PC-3 (cell line): ENCODE measurements around the gene YIF1B. TPM values are rescaled to one million over a fixed set of nuclear protein-coding genes. Genes with fewer than 3 reads are reported as not detected.

ENCODE experiments used
- ATAC-seq: fragments of 200-7000 bp; cut with Tn5 transposase; 2 replicates; pipeline ENCODE4 v1.9.1; 2020; ENCODE audit warnings: mild to moderate bottlenecking, moderate library complexity
- BruUV-seq: library from RNA; stranded (reverse); fragments of 400-500 nt; replicated peaks from 2 replicates; lab custom pipeline; 2021; lab: Mats Ljungman, UMichigan
- CTCF ChIA-PET: fragments of 300-600 bp; sonication (Branson Sonifier 250); formaldehyde crosslinking; loops from one replicate; lab custom pipeline; 2022; ENCODE audit warnings: antibody characterized with exemption; lab: Charles Lee
- POLR2A ChIA-PET: fragments of 300-600 bp; sonication (Branson Sonifier 250); formaldehyde crosslinking; loops from one replicate; lab custom pipeline; 2022; ENCODE audit warnings: antibody characterized with exemption; ENCODE audit not compliant: unreplicated experiment; lab: Charles Lee
- DNase-seq: peaks from one replicate; pipeline ENCODE4 v3.0.0-alpha.2; 2015
- H2AFZ ChIP-seq: fragments of 300-600 bp; sonication (generic); 2 replicates; pipeline ENCODE4 v1.6.0; 2016; ENCODE audit warnings: antibody characterized with exemption, low read length
- H3F3A ChIP-seq: fragments of 300-600 bp; sonication (generic); one replicate; pipeline ENCODE4 v1.6.0; 2017; ENCODE audit warnings: antibody characterized with exemption, low read length, control low read depth, mild to moderate bottlenecking; ENCODE audit not compliant: unreplicated experiment
- H3K27ac ChIP-seq: fragments of 300-600 bp; sonication (generic); 2 replicates; pipeline ENCODE4 v1.5.1; 2016; ENCODE audit warnings: mild to moderate bottlenecking, low read length
- H3K27me3 ChIP-seq: fragments of 300-600 bp; sonication (generic); 2 replicates; pipeline ENCODE4 v1.6.1; 2016; ENCODE audit warnings: low read length, mixed read lengths
- H3K36me3 ChIP-seq: fragments of 300-600 bp; sonication (generic); 2 replicates; pipeline ENCODE4 v1.6.1; 2016; ENCODE audit warnings: low read depth, mixed run types, low read length, mixed read lengths
- H3K4me1 ChIP-seq: fragments of 300-600 bp; sonication (generic); 2 replicates; pipeline ENCODE4 v1.5.1; 2016; ENCODE audit warnings: low read length; ENCODE audit not compliant: insufficient read depth
- H3K4me2 ChIP-seq: fragments of 300-600 bp; sonication (generic); 2 replicates; pipeline ENCODE4 v1.6.0; 2016; ENCODE audit warnings: low read length
- H3K4me3 ChIP-seq: fragments of 300-600 bp; sonication (generic); 2 replicates; pipeline ENCODE4 v1.5.1; 2016; ENCODE audit warnings: mild to moderate bottlenecking, low read length, mixed read lengths
- H3K79me2 ChIP-seq: fragments of 300-600 bp; sonication (generic); 2 replicates; pipeline ENCODE4 v1.6.1; 2017; ENCODE audit warnings: low read length, mixed read lengths
- H3K9ac ChIP-seq: fragments of 300-600 bp; sonication (generic); 2 replicates; pipeline ENCODE4 v1.6.0; 2016; ENCODE audit warnings: mild to moderate bottlenecking, low read length
- H3K9me2 ChIP-seq: fragments of 300-600 bp; sonication (generic); replicated peaks from 2 replicates; pipeline ENCODE4 v1.6.1; 2016; ENCODE audit warnings: mixed run types, low read length, mixed read lengths
- H3K9me3 ChIP-seq: fragments of 300-600 bp; sonication (generic); 2 replicates; pipeline ENCODE4 v1.6.1; 2016; ENCODE audit warnings: low read length, mixed read lengths
- H4K20me1 ChIP-seq: fragments of 300-600 bp; sonication (generic); 2 replicates; pipeline ENCODE4 v1.6.1; 2016; ENCODE audit warnings: low read length, mixed read lengths
- CTCF ChIP-seq: fragments of 300-600 bp; sonication (generic); conservative IDR thresholded peaks from 2 replicates; pipeline ENCODE4 v1.5.1; 2017; ENCODE audit warnings: antibody characterized with exemption, low read depth, mild to moderate bottlenecking, low read length
- EZH2 ChIP-seq: fragments of 300-600 bp; sonication (generic); IDR thresholded peaks from one replicate; pipeline ENCODE4 v1.6.1; 2017; ENCODE audit warnings: antibody characterized with exemption, mild to moderate bottlenecking, low read length; ENCODE audit not compliant: unreplicated experiment
- EZH2phosphoT487 ChIP-seq: fragments of 300-600 bp; sonication (generic); IDR thresholded peaks from 2 replicates; pipeline ENCODE4 v1.6.1; 2018; ENCODE audit warnings: mild to moderate bottlenecking, antibody characterized with exemption, low read length, borderline replicate concordance
- intact Hi-C: fragments of 100-400 bp; cut with micrococcal nuclease; formaldehyde crosslinking; loops from 2 replicates; pipeline ENCODE4 v1.9.0; 2023
- total RNA-seq: library from RNA; depleted of rRNA; stranded (reverse); fragments of >200 nt; gene quantifications from 2 replicates; pipeline ENCODE4 v1.2.3, GENCODE V29; 2014

The YIF1B gene
- total RNA-seq, 1 experiment from 2014 or later, result 72.3 TPM

GRCh38 chr19:38319421-38320258 lies 3.9 kb upstream of the YIF1B start, which contains the start of gene KCNK6:
KCNK6 (plus strand) TSS chr19:38319845; CDS start chr19:38319951, 106 bp downstream.
- Histone ChIP-seq H3K9ac (peak within 1 kb of the TSS; percentile 55), H3K4me3 (peak within 1 kb of the TSS; percentile 86), H3K4me1 (peaks cover 5% of the 10 kb centered on the region; the same call in 1 of the 2 replicates), H4K20me1 (no peaks in the 10 kb centered on the region), H3K79me2 (peaks cover 9% of the 10 kb centered on the region), H3F3A (no peaks in the 10 kb centered on the region), H3K27ac (no peak within 1 kb of the TSS), H3K9me2 (no peaks in the 10 kb centered on the region), H2AFZ (peak within 1 kb of the TSS; percentile 93), H3K4me2 (peak within 1 kb of the TSS; percentile 98), H3K27me3 (no peaks in the 10 kb centered on the region), H3K9me3 (no peaks in the 10 kb centered on the region), H3K36me3 (no peaks in the 10 kb centered on the region)
- ChIA-PET CTCF (no interaction called here), POLR2A (interaction anchor here (0.7 kb wide), 1 partner anchor 40 kb away, joined by 5 read pairs; no protein-coding TSS in a partner anchor)
- no peak for DNase-seq
- peak; percentile 9 for ATAC-seq
- intact Hi-C loops, result no loop called here
- TF ChIP-seq CTCF (no peak), EZH2phosphoT487 (no peak), EZH2 (no peak)
- TSS peak; percentile 41 for BruUV-seq

GRCh38 chr19:38318660-38319059 lies 2.9 kb upstream of the YIF1B start:
- no peaks in the 10 kb centered on the region for H3K36me3 ChIP-seq
- H3K27me3 ChIP-seq, result no peaks in the 10 kb centered on the region
- DNase-seq (no peak), ATAC-seq (no peak)
- no TSS peak for BruUV-seq
- CTCF ChIA-PET, result no interaction called here
- H3K9me3 ChIP-seq, result no peaks in the 10 kb centered on the region
- no peak overlapping the region for H3K4me3 ChIP-seq
- H4K20me1 ChIP-seq, result no peaks in the 10 kb centered on the region
- TF ChIP-seq CTCF (no peak), EZH2 (no peak), EZH2phosphoT487 (no peak)
- H3K79me2 ChIP-seq, result peaks cover 14% of the 10 kb centered on the region
- H3K27ac ChIP-seq, result no peak overlapping the region
- peak overlapping the region; percentile 98; the same call in 1 of the 2 replicates for H3K4me2 ChIP-seq
- no peak overlapping the region for H3K9ac ChIP-seq
- POLR2A ChIA-PET, result no interaction called here
- peaks cover 5% of the 10 kb centered on the region; the same call in 1 of the 2 replicates for H3K4me1 ChIP-seq
- H3K9me2 ChIP-seq, result no peaks in the 10 kb centered on the region
- no peaks in the 10 kb centered on the region for H3F3A ChIP-seq
- no peak overlapping the region for H2AFZ ChIP-seq
- intact Hi-C loops, result no loop called here

GRCh38 chr19:38317104-38317612 lies 1.4 kb upstream of the YIF1B start:
- Histone ChIP-seq H4K20me1 (no peaks in the 10 kb centered on the region), H3F3A (no peaks in the 10 kb centered on the region), H3K9me3 (no peaks in the 10 kb centered on the region), H3K4me2 (no peak overlapping the region), H3K4me1 (peaks cover 5% of the 10 kb centered on the region; the same call in 1 of the 2 replicates), H3K79me2 (peaks cover 20% of the 10 kb centered on the region), H3K4me3 (no peak overlapping the region), H3K36me3 (no peaks in the 10 kb centered on the region), H3K27ac (no peak overlapping the region), H3K9me2 (no peaks in the 10 kb centered on the region), H3K9ac (no peak overlapping the region), H2AFZ (no peak overlapping the region), H3K27me3 (no peaks in the 10 kb centered on the region)
- ChIA-PET CTCF (no interaction called here), POLR2A (no interaction called here)
- no peak for ATAC-seq
- DNase-seq, result no peak
- TF ChIP-seq EZH2 (no peak), EZH2phosphoT487 (no peak), CTCF (no peak)
- intact Hi-C loops, result no loop called here
- no TSS peak for BruUV-seq
